ENCODE data around the gene WIF1.

GRCh38 chr12:65098364-65098763, 22.7 kb downstream of the WIF1 start:
- TF ChIP-seq BCL11A (tag by site-specific recombination; IDR thresholded peaks at IDR 0.05; ENCODE audit: low read depth) (no peak), CTCF (tag by site-specific recombination; IDR thresholded peaks at IDR 0.05) (no peak), ZSCAN30 (tag by site-specific recombination; IDR thresholded peaks at IDR 0.05) (no peak), KLF7 (tag by site-specific recombination; IDR thresholded peaks at IDR 0.05; ENCODE audit: borderline replicate concordance) (no peak), ZNF274 (IDR thresholded peaks at IDR 0.05; ENCODE audit: low read length) (no peak), ZNF274 (tag by site-specific recombination; IDR thresholded peaks at IDR 0.05; ENCODE audit: borderline replicate concordance) (no peak), ZBTB11 (tag by site-specific recombination; conservative IDR thresholded peaks at IDR 0.05; ENCODE audit: low read depth) (no peak), KLF9 (tag by site-specific recombination; IDR thresholded peaks at IDR 0.05; ENCODE audit: low read depth) (no peak), BCL11B (tag by site-specific recombination; IDR thresholded peaks at IDR 0.05; ENCODE audit: low read depth) (no peak), ZNF23 (tag by site-specific recombination; IDR thresholded peaks at IDR 0.05; ENCODE audit: borderline replicate concordance) (no peak), ZNF549 (tag by site-specific recombination; IDR thresholded peaks at IDR 0.05) (no peak), ZNF558 (tag by site-specific recombination; IDR thresholded peaks at IDR 0.05) (no peak), ZNF692 (tag by site-specific recombination; IDR thresholded peaks at IDR 0.05) (no peak), ZBTB7A (tag by site-specific recombination; IDR thresholded peaks at IDR 0.05; ENCODE audit: low read depth) (no peak)

Data from HEK293 (cell line).